HG02763 (cell line): ENCODE measurements around the gene LRP1B.
"Not testable (repeated sequence)": the region's sequence is repeated elsewhere in the genome, so short reads cannot be mapped to it uniquely, and the experiment has no call there.

ENCODE experiments used
- ATAC-seq: cut with Tn5 transposase; IDR thresholded peaks from one replicate; pipeline ENCODE4 v1.9.1; 2021; ENCODE audit warnings: mild to moderate bottlenecking, moderate library complexity; ENCODE audit not compliant: unreplicated experiment

Gene LRP1B

GRCh38 chr2:141195087-141195486 is 935.7 kb downstream of the LRP1B start:
- no peak for ATAC-seq

DNA sequence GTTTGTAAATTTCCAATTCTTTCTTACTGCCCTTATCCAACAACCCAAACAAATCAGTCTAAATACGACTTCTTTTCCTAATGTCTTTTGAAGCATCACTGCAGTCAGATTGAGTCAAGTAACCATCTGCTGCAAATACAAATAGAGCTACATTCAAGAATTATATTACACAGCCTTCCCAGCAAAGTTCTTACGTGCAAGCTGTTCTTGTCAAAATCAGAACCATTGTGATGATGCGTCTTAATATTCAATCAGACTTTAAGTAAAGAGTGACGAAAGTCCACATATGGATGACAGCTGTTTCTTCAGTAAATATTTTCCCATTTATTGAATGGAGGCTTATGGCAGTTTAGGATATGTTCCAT is 943.8 kb downstream of the LRP1B start:
- ATAC-seq = no peak

DNA sequence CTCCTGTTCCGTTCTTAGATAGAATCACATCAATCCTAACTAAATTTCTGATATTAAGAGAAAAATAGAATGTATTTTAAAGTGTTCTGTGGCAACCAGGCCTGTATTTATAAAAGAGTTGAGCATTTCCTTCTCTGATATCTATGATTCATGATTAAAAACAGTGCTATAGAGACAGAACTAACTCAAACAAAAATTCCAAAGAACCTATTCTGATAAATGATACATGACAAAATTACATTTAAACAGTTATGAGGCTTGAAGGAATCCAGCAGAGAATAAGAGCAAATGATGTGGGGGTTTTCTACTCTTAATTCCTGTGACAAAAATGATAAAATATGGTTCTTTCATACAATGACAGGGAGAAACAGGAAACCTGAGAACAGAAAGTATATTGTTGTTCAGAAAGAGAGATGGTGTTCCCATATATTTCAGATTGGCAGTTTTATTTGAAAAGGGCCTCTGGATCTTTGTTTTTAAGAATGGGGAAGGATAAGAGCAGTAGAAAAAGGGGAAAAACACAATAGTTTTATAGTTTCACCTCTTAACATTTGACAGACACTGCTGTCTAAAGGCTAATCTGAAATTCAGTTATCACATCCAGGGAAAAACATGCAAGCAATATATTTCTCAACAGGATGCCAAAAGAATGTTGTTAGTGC is 944.3 kb downstream of the LRP1B start:
- no peak for ATAC-seq

GRCh38 chr2:141182246-141182645 is 948.6 kb downstream of the LRP1B start:
- no peak for ATAC-seq

- not testable (repeated sequence) for ATAC-seq
Measured at GRCh38 chr2:141169117-141169516, 961.7 kb downstream of the LRP1B start.

GRCh38 chr2:141162314-141162713 is 968.5 kb downstream of the LRP1B start:
- ATAC-seq = no peak

- ATAC-seq = no peak
Measured at GRCh38 chr2:141151611-141152286, 979.1 kb downstream of the LRP1B start.

GRCh38 chr2:141142025-141142424 is 988.8 kb downstream of the LRP1B start:
- no peak for ATAC-seq

DNA sequence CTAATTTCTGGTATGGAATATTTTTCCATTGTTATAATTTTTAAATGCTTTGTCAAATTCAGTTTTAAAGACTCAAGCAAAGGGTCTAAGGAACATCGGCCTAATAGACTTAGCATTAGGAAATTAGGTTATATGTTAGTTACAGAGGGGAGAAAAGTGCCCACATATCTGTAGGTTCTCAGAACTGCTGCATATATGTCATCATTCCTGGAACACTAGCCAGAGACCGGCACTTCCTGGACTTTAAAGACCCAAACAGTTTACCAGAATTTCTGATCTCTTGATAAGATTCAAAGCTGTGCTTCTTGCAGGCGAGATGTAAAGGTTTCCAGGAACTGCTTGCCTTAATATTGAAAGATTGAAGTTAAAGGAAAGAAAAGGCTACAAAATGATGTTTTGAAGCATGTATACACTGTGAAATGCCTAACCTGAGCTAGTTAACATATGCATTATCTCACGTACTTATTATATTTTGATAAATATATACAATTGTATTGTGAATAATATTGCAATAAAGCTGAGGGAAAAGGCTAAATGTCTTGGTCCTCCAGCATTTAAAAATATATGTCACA is 993.6 kb downstream of the LRP1B start:
- no peak for ATAC-seq

GRCh38 chr2:141133883-141134282 is 996.9 kb downstream of the LRP1B start:
- ATAC-seq = no peak

GRCh38 chr2:141125432-141125831 is 1005.4 kb downstream of the LRP1B start:
- ATAC-seq = no peak

- no peak for ATAC-seq
Measured at GRCh38 chr2:141118836-141119235, 1012.0 kb downstream of the LRP1B start.

GRCh38 chr2:141113301-141113700 is 1017.5 kb downstream of the LRP1B start:
- ATAC-seq = no peak

DNA sequence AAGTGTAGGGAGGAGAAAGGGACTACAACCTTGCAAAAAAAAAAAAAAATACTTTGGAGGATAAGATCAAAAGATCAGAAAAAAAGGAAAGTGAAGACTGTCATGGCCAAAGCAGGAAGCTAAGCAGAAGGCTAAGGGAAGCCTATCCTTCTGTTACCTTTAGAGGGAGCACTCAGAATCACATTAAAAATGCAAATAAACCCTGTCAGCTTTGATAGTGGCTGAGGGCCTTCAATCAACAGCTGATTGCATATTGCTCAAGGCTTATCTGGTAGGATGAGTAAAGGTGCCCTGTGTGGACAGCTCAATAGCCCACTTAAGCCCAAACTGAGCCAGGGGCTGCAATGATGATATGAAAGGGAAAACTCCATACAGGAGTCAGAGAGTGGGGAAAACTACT is 1021.2 kb downstream of the LRP1B start:
- ATAC-seq = no peak

DNA sequence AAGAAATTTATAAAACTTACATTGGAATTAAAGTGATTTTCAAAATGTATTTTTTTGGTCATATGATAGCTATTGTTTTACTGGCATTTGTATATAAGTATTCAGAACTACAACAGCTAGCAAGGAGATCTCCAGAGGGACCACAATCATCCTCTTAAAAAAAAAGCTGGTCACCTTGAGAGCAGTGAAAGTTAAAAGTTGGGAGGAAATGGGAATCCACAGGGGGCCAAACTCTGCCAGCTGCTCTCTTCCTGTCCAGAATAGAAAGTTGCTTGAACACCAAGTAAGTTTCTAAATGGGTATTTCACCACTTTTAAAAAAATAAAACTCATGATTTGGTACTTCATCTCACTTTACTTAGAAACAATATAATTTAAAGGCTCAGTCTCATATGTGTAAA is 1025.1 kb downstream of the LRP1B start:
- no peak for ATAC-seq

DNA sequence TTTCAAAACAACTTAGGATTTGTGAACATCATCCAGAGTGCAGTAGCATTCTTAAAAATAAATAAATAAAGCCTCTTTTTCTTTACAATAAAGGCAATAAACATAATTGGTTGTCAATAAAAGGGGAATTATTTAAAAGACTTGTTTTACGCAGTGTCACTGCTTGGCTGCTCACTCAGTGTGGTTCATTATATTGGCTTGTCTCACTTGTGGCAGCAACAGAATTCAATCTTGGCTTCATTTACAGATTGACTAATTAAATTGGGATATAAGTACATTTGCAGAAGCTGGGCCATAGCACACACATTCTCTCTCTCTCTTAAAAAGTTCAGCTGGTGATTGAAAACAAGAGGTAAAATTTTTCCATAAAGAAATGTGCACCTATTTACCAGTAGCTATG is 1027.6 kb downstream of the LRP1B start:
- no peak for ATAC-seq

GRCh38 chr2:141079231-141079630 is 1051.6 kb downstream of the LRP1B start:
- no peak for ATAC-seq

- no peak for ATAC-seq
Measured at GRCh38 chr2:141075753-141076152, 1055.1 kb downstream of the LRP1B start.

DNA sequence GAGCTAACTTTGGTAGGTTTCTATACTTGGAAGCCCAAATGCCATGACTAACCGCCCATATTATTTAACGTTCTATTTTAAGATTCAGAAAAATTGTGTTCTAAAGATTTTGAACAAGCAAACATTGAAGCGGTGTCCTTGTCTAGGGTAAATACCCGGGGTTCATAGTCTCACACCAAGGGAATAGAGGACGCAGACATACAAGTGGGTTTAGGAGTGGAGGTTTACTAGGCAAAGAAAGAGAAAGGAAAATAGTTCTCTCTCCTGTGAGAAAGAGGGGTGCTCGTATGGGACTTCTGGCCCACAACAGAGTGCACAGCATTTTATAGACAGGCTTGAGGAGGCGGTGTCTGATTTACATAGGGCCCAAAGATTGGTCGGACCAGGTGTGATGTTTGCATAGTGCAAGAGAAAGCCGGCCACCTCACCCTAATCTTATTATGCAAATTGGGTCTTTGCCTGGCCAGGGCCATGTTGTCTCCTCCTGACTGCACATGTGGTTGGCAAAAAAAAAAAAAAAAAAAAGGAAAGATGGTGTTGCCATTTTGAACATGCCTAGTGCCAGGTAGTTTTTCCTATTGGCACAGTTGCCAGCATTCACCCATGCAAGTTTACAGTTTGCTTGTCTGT is 1062.6 kb downstream of the LRP1B start:
- no peak for ATAC-seq

DNA sequence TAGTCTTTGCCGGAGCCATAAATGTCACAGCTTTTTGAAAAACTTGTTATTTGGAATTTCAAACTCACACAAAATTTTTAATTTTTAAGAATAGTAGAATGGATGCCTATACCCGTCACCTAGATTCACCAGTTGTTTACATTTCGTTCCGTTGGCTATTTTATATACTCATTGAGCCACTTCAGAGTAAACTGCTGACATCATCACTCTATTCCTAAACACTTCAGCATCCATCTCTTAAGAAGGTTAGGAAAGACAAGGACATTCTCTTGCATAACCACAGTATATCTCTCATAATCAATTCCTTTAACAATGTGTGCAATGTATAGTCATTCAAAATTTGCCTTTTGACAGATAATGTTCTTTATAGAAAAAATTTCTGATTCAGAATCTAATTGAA is 1065.8 kb downstream of the LRP1B start:
- ATAC-seq = no peak

GRCh38 chr2:141063406-141063805 is 1067.4 kb downstream of the LRP1B start:
- ATAC-seq = no peak

GRCh38 chr2:141062443-141062842 is 1068.4 kb downstream of the LRP1B start:
- ATAC-seq = no peak
